Left renal cortex interstitium (tissue), 4 donors: ENCODE data around the gene LRP6. TPM values are rescaled to one million over a fixed set of nuclear protein-coding genes. Genes with fewer than 3 reads are reported as not detected.
"Not testable (repeated sequence)": the region's sequence is repeated elsewhere in the genome, so short reads cannot be mapped to it uniquely, and the experiment has no call there.

ENCODE experiments used
- DNase-seq, 4 donors: peaks; one replicate each; pipeline ENCODE4 v3.0.0-alpha.2; 2013; ENCODE audit warnings: low read depth in 4 of 4, low spot score in 2 of 4, missing footprints in 1 of 4
- polyA plus RNA-seq, 4 donors: library from polyadenylated mRNA; unstranded; fragments of 120-200 nt; gene quantifications; one replicate each; pipeline ENCODE4 v1.2.1, GENCODE V29; 2013; ENCODE audit not compliant: insufficient read length in 4 of 4

Gene LRP6
- 10 to 100 TPM; 55.4 to 68.5 (median 61.6) TPM for polyA plus RNA-seq

GRCh38 chr12:12266873-12267741, at the start of gene LRP6:
Gene LRP6 (minus strand): TSS chr12:12267044. CDS start chr12:12266735, 309 bp downstream.
- DNase-seq: peak; percentile 88 to 95 (median 94)

DNA sequence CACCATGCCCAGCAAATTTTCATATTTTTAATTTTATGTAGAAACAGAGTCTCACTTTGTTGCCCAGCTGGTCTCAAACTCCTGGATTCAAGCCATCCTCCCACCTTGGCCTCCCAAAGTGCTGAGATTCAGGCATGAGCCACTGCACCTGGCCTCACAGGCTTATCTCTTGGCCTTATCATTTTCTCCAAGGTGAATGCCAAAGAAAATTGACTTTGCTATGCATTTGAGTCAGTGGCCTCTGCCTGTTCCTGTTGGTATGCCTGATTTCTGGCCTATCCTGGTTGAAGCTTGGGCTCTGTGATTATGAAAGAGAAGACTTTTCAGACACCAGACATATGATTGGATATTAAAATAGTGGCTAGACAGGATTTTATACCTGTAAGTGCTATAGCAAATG, 49.0 kb upstream of the LRP6 start:
- DNase-seq: no peak

DNA sequence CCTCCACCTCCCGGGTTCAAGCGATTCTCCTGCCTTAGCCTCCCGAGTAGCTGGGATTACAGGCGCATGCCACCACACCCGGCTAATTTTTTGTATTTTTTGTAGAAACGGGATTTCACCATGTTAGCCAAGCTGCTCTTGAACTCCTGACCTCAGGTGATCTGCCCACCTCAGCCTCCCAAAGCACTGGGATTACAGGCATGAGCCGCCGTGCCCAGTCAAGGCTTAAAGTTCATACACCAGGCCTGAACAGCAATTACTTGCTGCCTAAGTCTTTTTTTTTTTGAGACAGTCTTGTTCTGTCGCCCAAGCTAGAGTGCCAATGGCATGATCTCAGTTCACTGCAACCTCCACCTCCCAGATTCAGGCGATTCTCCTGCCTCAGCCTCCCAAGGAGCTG, 43.9 kb upstream of the LRP6 start:
- not testable (repeated sequence) for DNase-seq

DNA sequence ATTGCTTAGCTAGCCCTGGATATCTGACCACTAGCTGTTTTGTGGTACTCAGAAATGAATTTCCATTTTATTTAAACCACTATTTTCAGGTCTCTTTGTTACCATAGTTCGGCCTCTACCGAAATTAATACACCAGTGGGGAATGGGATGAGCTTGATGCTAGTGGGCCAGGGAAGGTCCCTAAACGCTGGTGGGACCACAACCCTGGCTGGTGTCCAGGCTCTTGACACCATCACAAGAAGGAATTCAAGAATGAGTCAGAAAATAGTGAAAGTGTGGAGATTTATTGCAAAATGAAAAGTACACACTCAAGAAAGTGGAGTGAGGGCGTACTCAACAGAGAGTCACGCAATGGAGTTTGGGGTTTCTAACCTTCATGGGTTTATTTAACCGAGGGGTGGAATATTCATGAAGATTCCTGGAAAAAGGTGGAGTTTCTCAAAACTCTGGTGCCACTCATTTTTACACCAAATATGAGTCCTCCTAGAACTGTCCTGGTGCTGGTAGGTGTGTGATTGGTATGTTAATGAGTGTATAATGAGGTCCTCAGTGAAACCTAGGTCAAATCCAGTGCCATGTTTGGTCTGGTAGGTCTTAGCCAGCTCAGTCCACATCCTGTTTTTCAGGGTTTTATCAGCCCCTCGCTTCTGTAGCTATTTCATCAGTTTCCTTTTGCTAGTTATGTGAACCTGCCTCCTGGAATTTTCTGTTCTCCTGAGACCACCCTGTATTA, 38.9 kb upstream of the LRP6 start:
- DNase-seq: no peak

DNA sequence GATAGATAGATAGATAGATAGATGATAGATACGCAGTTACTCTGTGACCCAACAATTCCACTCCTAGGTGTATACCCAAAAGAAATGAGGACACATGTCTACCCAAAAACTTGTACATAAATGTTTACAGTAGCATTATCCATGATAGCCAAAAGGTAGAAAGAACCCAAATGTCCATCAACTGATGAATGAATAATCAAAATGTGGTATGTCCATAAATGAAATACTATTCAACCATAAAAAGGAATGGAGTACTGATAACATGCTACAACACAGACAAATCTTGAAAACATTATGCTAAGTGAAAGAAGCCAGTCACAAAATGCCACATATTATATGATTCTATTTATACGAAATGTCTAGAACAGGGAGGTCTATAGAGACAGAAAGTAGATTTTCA, 36.1 kb upstream of the LRP6 start:
- no peak for DNase-seq

GRCh38 chr12:12301122-12301521, 34.3 kb upstream of the LRP6 start:
- DNase-seq: no peak

GRCh38 chr12:12297201-12297830, 30.5 kb upstream of the LRP6 start:
- no peak for DNase-seq

DNA sequence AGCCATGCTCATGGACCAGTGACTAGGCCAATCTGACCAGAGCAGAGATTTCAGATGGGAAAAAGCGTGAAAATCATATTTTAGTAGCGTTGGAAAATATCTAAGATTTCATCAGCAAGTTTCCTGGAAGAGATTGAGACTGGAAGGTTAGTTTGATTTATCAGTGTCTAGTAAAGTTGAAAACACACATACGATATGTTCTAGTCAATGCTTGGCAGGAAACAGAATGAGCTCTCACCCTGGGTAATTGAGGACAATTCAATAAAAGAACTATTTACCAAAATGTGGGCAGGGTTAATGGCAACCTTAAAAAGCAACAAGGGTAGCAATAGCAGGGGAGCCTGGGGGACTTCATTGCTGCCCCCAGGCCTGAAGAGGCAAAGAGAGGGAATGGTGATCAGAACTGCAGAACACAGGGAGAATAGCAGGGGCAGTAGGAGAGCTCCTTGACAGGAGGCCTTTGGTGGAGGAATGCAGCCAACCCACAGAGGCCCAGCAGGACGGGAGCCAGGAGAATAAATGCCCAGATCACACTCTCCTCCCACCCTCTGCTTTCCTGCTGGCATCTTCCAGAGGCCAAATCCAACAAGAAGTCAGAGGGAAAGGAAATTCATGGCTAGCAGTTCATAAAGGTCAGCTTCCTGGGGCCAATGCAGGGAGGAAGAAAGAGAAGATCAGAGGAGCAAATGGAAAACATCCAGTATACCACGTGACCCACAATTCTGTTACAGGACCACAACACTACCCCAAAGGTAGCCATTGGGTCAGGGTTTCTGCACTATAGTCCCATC, 27.6 kb upstream of the LRP6 start:
- no peak for DNase-seq

GRCh38 chr12:12290206-12290605, 23.4 kb upstream of the LRP6 start:
- no peak for DNase-seq

DNA sequence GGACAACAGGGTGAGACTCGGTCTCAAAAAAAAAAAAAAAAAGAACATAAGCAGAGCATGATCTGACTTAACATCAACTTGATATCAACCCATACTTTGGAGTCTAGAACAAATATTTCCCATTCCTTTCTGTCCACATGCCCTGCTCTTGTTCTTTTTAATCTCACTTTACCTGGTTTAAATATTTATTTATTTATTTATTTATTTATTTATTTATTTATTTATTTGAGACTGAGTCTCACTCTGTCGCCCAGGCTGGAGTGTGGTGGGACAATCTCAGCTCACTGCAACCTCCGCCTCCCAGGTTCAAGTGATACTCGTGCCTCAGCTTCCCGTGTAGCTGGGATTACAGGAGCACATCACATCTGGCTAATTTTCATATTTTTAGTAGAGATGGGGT, 19.6 kb upstream of the LRP6 start:
- no peak for DNase-seq

DNA sequence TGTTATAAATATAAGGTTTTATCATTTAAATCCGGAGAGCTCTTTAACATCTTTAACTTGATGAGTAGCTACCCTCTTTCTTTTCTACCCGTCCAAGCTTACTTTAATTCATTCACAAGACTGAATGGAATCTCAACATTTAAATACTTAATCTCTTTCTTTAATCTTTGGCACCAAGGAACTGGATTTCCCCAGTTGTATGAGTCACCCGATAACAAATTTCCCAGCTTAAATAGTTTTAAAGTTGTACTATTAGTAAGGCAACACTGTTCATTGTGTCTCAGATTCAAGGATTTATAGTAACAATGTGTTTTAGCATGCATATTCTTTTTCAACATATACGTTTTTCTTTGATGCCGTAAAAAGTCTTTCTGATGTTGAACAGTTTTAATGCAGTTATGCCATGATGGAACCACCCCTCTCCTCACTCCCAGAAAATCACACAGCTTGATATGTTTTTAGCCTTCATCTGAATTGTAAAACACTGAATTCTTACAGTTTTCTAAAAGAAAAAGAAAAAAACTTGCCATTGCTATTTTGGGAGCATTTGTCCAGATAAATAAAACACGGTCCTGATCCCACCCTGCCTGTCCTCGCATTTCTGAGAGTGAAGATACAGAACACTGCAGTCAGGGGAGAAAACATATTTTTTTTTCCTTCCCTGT, 16.0 kb upstream of the LRP6 start:
- DNase-seq: no peak

DNA sequence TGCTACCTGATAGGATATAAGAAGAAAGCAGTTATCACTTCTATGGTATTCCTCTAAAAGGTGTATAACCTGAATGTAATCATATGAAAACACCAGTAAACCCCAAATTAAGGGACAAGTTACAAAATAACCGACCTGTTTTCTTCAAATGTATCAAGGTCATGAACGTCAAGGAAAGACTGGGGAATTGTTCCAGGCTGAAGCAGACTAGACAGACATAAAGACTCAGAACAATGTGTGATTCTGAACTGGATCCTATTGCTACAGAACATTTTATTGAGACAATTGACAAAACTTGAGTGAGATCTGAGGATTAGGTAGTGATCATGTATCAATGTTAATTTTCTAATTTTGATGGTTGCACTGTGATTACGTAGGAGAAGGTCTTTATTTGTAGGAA, 15.4 kb upstream of the LRP6 start:
- DNase-seq: no peak

DNA sequence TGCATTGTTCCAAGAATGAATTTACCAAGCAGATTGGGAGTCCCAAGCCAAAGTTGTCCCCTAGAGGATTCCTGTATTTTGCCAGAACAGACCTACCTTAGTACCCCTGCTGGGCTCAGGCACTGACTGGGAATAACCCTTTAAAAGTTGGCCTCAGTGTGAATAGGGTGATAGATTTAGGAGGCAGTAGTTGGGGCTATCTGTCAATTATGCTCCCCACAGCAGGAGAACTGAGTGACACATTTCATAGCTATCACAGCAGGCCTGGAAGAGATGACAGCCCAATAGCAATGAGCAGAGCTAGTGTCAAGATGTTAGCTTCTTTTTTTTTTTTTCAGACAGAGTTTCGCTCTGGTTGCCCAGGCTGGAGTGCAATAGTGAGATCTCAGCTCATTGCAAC, 14.3 kb upstream of the LRP6 start:
- no peak for DNase-seq

GRCh38 chr12:12278899-12279298, 12.1 kb upstream of the LRP6 start:
- DNase-seq: no peak

- DNase-seq: no peak
Observed at GRCh38 chr12:12275874-12276273, 9.0 kb upstream of the LRP6 start.

- DNase-seq: no peak
Observed at GRCh38 chr12:12273291-12273957, 6.6 kb upstream of the LRP6 start.

DNA sequence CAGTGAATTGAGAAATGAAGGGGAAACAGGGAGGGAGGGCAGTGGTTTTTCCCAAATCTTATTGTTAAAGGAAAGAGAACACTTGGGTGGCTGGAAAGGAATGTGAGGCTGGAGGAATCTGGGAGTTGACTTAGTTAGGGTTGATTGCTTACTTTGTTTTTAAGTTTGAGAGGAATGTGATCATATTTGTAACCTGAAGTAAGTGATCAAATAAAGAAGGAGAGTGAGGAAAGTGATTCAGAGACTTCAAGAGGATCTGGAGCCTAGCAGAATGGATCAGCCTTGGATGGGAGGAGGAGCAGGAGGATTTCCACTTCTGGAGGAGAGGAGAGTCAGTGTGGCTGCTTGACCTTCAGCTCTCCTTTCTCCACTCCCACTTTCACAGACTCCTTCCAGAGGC, 6.0 kb upstream of the LRP6 start:
- DNase-seq: no peak

DNA sequence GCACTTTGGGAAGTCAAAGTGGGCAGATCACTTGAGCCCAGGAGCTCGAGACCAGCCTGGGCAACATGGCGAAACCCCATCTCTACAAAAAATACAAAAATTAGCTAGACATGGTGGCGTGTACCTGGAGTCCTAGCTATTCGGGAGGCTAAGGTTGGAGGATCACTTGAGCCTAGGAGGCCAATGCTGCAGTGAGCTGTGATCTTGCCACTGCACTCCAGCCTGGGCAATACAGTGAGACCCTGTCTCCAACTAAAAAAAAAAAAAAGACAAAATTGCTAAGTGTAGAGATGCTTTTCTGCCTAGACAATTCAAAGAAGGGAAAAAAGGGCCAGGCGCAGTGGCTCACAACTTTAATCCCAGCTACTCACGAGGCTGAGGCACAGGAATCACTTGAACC, 3.4 kb upstream of the LRP6 start:
- no peak for DNase-seq

DNA sequence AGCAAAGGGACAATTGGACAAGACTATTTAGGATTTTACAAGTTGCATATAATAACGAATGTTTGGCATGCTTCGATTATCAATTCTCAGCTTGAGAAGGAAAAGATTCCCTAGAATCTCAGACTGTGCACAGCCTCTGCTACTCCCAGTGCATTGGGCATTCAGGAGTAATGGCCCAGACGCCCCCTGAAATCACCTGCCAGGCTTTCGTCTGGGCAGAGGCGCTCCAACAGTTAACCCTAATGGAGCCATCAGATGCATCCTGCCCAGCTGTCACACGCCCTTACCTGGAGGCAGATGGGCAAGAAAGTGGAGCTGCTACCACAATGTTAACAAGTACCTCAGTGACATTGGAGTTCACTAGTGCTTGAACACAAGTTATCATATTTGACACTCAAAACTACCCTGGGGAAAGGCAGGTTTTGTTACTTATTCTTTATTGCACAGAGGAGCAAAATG, 927 bp upstream of the LRP6 start:
- no peak for DNase-seq
